RWPE1 (cell line): ENCODE measurements around the gene YTHDC2.

Source experiments
- CTCF ChIA-PET: fragments of 350-600 bp; sonication (Branson Sonifier 250); formaldehyde crosslinking; extraction: SDS; loops from one replicate; lab custom pipeline; 2021; lab: Yijun Ruan, JAX
- POLR2A ChIA-PET: fragments of 400-600 bp; formaldehyde crosslinking; extraction: SDS; loops from one replicate; lab custom pipeline; 2020; ENCODE audit warnings: antibody characterized with exemption; ENCODE audit not compliant: low non-redundant PET; lab: Yijun Ruan, JAX
- DNase-seq: peaks from one replicate; pipeline ENCODE4 v3.0.0; 2012; ENCODE audit warnings: low spot score
- H3K27ac ChIP-seq: fragments of 450-650 bp; 2 replicates; pipeline ENCODE4 v1.5.1; 2017
- CTCF ChIP-seq: fragments of 450-650 bp; conservative IDR thresholded peaks from 2 replicates; pipeline ENCODE4 v1.5.1; 2017; ENCODE audit warnings: low read depth, mild to moderate bottlenecking

YTHDC2 gene

DNA sequence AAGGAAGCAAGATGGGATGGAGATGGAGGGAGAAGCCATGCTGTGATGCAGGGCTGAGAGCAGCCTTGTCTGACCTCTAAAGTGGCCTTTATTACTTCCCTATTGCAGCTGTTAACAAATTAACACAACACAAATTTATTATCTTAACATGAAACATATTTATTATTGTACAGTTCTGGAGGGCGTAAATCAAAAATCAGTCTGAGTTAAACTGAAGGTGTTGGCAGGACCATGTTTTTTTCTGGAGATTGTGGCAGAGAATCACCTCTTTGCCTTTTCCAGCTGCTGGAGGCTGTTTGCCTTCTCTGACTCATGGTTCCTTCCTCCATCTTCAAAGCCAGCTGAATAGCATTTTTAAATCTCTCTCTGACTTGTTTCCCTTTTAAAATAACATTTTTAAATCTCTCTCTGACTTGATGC lies 18.1 kb upstream of the YTHDC2 start:
- no peak for DNase-seq
- TF ChIP-seq CTCF: no peak
- CTCF ChIA-PET: interaction anchor here (1.0 kb wide), 1 partner anchor 25 kb away, joined by 4 read pairs; no protein-coding TSS in a partner anchor
- POLR2A ChIA-PET: no interaction called here
- H3K27ac ChIP-seq: no peak overlapping the region

DNA sequence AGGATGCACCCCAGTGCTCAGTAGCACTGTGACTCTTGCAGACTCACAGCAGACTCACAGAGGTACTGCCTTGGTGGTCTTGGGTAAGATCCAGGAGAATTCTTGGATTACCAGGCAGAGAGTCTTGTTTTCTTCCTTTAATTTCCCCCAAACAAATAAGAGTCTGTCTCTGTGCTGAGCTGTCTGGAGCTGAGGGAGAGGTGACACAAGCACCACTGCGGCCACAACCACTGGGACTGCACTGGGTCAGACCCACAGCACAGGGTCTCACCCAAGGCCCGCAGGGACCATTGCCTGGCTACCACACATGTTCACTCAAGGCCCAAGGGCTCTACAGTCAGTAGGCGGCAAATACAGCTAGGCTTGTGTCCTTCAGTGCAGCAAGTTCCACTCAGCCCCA lies 11.4 kb upstream of the YTHDC2 start:
- ChIA-PET CTCF (interaction anchor here (0.8 to 1.6 kb wide), 4 partner anchors 9 to 506 kb away, joined by 3 to 5 read pairs (median 3); no protein-coding TSS in a partner anchor), POLR2A (no interaction called here)
- H3K27ac ChIP-seq: no peak overlapping the region
- no peak for TF ChIP-seq CTCF
- DNase-seq: no peak

DNA sequence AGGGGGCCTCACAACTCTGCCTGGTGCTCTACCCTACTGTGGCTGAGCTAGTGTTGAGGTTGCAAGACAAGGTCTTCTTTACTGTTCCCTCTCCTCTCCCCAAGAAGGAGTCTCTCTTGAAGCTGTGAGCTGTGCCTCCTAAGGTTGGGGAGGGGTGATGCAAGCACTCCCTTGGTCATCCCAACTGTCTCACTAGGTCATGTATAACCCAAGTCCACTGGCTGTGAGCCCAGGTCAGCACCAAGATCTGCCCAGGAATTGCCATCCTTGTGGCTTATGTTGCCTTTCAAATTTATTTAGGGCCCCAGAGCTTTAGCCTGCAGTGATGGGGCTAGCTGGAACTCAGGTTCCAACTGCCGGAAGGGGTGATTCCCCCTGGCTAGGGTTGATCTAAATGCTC lies 10.3 kb upstream of the YTHDC2 start:
- ChIA-PET POLR2A (no interaction called here), CTCF (interaction anchor here (0.6 to 1.6 kb wide), 3 partner anchors 8 to 75 kb away, joined by 3 to 5 read pairs (median 3); no protein-coding TSS in a partner anchor)
- no peak overlapping the region for H3K27ac ChIP-seq
- no peak for TF ChIP-seq CTCF
- DNase-seq: no peak

- ChIA-PET POLR2A (no interaction called here), CTCF (no interaction called here)
- peak; percentile 49 for DNase-seq
- H3K27ac ChIP-seq: no peak overlapping the region
- no peak for TF ChIP-seq CTCF
Observed at GRCh38 chr5:113505181-113505580, 8.3 kb upstream of the YTHDC2 start.

DNA sequence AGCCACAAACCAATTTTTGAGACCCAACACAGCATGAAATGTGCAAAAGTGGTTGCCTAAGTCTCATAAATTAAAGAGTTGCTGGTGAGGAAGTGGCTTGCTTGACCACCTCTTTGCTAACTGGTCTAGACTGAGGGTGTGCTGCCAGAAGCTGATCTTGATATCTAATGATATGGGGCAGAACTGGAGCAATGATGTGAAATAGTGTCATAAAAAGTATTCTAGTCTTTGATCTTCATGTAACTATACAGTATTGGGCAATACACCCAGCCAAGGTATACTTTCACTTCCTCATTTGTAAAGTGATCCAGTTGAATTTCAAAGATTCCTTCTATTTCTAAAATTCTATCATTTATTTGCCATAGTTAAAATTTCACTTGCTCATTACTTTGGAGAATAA lies 5.9 kb upstream of the YTHDC2 start:
- ChIA-PET CTCF (interaction anchor here (0.6 to 0.7 kb wide), 2 partner anchors 26 to 127 kb away, joined by 3 to 5 read pairs; no protein-coding TSS in a partner anchor), POLR2A (no interaction called here)
- H3K27ac ChIP-seq: no peak overlapping the region
- no peak for DNase-seq
- TF ChIP-seq CTCF: no peak

DNA sequence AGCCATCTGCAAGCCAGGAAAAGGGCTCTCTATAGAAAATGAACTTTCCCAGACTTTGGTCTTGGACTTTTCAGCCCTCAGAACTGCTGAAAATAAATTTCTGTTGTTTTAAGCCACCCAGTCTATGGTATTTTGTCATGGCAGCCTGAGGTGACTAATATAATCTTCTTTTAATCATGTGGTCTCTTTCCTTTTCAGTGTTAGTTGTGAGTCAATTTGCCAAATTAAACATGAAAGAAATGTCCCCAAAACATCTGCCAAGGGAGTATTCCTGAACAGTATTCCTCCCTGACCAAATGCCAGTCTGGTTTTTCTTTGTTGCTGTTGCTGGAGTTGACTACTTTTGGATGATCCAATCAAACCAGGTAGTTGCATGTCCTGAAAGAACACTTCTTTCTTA lies 4.7 kb upstream of the YTHDC2 start:
- H3K27ac ChIP-seq: no peak overlapping the region
- no peak for TF ChIP-seq CTCF
- CTCF ChIA-PET: interaction anchor here (0.6 to 2.6 kb wide), 2 partner anchors 287 to 513 kb away, joined by 3 to 14 read pairs; no protein-coding TSS in a partner anchor
- POLR2A ChIA-PET: no interaction called here
- DNase-seq: no peak
